GM15510 (cell line): ENCODE measurements around the gene AQP9.

ENCODE experiments used
- POLR2A ChIP-seq: IDR thresholded peaks from 3 replicates; pipeline ENCODE4 v1.6.1; 2011; ENCODE audit warnings: borderline replicate concordance; ENCODE audit not compliant: insufficient read length; ENCODE audit errors: extremely low read depth

Gene AQP9

DNA sequence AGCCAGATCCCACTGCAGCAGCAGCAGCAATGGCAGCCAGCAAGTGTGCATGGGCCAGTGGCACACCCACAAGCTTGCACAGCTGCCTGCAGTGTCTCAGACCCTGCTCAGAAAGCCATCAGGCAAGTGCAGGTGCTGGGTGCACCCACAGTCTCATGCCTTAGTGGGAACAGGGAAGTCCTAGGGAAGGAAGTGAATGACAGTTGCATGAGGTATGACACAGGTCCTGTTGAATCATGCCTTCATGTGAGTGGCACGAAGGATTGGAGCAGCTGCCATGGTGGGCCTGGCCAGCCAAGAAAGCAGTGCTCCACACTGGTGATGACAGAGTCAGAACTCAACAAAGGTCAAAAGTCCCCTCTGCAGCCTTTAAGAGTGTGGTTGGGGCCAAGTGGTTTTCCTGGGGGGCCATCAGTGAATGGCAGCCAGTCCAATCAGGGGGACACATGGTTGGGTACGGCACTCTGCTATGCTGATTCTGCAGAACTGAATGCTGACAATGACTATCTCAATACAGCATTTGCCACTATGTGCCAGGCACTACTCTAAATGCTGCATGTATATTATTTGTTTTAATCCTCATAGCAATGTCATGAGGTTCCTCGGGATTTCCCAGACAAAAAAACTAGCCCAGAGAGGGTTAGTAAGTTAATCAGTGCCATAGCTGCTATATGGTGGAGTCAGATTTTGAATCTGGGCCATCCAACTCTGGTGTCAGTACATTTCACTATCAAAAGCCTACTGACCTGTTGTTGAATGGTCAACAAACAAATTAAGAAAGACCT, 94.3 kb downstream of the AQP9 start:
- no peak for TF ChIP-seq POLR2A

- TF ChIP-seq POLR2A: no peak
These were observed 95.2 kb downstream of the AQP9 start for GRCh38 chr15:58233341-58233740.
